ENCODE measurements around the gene PELI3.

PELI3 gene

GRCh38 chr11:66464916-66465315 lies 1.8 kb upstream of the PELI3 start:
- H3K9ac ChIP-seq (ENCODE audit: low read depth, low read length), result no peak overlapping the region
- H2AFZ ChIP-seq (ENCODE audit: low read depth, low read length), result no peak overlapping the region
- TF ChIP-seq CTCF (IDR thresholded peaks at IDR 0.05; ENCODE audit: borderline replicate concordance, extremely low read depth, low read length, poor library complexity, severe bottlenecking), result no peak
- H4K20me1 ChIP-seq (ENCODE audit: insufficient read depth, low read length), result no peaks in the 10 kb centered on the region
- H3K4me3 ChIP-seq (ENCODE audit: low read depth in 1 of 2, low read length in 2 of 2), result no peak overlapping the region
- no peak overlapping the region for H3K4me2 ChIP-seq (ENCODE audit: insufficient read depth, low read length)
- H3K9me3 ChIP-seq (ENCODE audit: insufficient read depth, low read length, severe bottlenecking), result no peaks in the 10 kb centered on the region
- no peaks in the 10 kb centered on the region for H3K27me3 ChIP-seq (ENCODE audit: insufficient read depth, low read length, poor library complexity)
- peaks cover 21% of the 10 kb centered on the region for H3K4me1 ChIP-seq (ENCODE audit: insufficient read depth, low read length)
- ATAC-seq (ENCODE audit: insufficient read depth, low read depth) (no peak), DNase-seq (no peak)
- no peaks in the 10 kb centered on the region for H3K36me3 ChIP-seq (ENCODE audit: insufficient read depth, low read length)
- no peak overlapping the region for H3K27ac ChIP-seq (ENCODE audit: low read length)
- H3K79me2 ChIP-seq (ENCODE audit: insufficient read depth, low read length), result no peaks in the 10 kb centered on the region

- H3K4me3 ChIP-seq (ENCODE audit: low read depth in 1 of 2, low read length in 2 of 2), result peak overlapping the region in 1 of 2 experiments; percentile 91; a peak in 2 of 4 replicates
- no peaks in the 10 kb centered on the region for H3K79me2 ChIP-seq (ENCODE audit: insufficient read depth, low read length)
- no peak overlapping the region for H2AFZ ChIP-seq (ENCODE audit: low read depth, low read length)
- ATAC-seq (ENCODE audit: insufficient read depth, low read depth) (no peak), DNase-seq (no peak)
- no peaks in the 10 kb centered on the region for H3K27me3 ChIP-seq (ENCODE audit: insufficient read depth, low read length, poor library complexity)
- peak overlapping the region; percentile 72; the same call in 1 of the 2 replicates for H3K9ac ChIP-seq (ENCODE audit: low read depth, low read length)
- H3K4me2 ChIP-seq (ENCODE audit: insufficient read depth, low read length), result peak overlapping the region; percentile 100
- no peaks in the 10 kb centered on the region for H4K20me1 ChIP-seq (ENCODE audit: insufficient read depth, low read length)
- no peak overlapping the region for H3K27ac ChIP-seq (ENCODE audit: low read length)
- no peak for TF ChIP-seq CTCF (IDR thresholded peaks at IDR 0.05; ENCODE audit: borderline replicate concordance, extremely low read depth, low read length, poor library complexity, severe bottlenecking)
- no peak for TF ChIP-seq EZH2 (IDR thresholded peaks at IDR 0.05; ENCODE audit: borderline replicate concordance, low read depth, low read length, severe bottlenecking)
- no peaks in the 10 kb centered on the region for H3K9me3 ChIP-seq (ENCODE audit: insufficient read depth, low read length, severe bottlenecking)
- no peaks in the 10 kb centered on the region for H3K36me3 ChIP-seq (ENCODE audit: insufficient read depth, low read length)
- peaks cover 21% of the 10 kb centered on the region for H3K4me1 ChIP-seq (ENCODE audit: insufficient read depth, low read length)
Measured at GRCh38 chr11:66465373-66466224, 1.1 kb upstream of the PELI3 start.

GRCh38 chr11:66467034-66467659 lies 442 bp downstream of the PELI3 start:
- Histone ChIP-seq H3K36me3 (ENCODE audit: insufficient read depth, low read length) (no peaks in the 10 kb centered on the region), H3K27ac (ENCODE audit: low read length) (peak overlapping the region; percentile 39; the same call in 1 of the 2 replicates), H2AFZ (ENCODE audit: low read depth, low read length) (peak overlapping the region; percentile 61), H3K4me2 (ENCODE audit: insufficient read depth, low read length) (peak overlapping the region; percentile 100), H3K9ac (ENCODE audit: low read depth, low read length) (peak overlapping the region; percentile 72), H4K20me1 (ENCODE audit: insufficient read depth, low read length) (no peaks in the 10 kb centered on the region), H3K79me2 (ENCODE audit: insufficient read depth, low read length) (no peaks in the 10 kb centered on the region), H3K9me3 (ENCODE audit: insufficient read depth, low read length, severe bottlenecking) (no peaks in the 10 kb centered on the region), H3K4me3 (ENCODE audit: low read depth in 1 of 2, low read length in 2 of 2) (peak overlapping the region; percentile 78 to 91), H3K4me1 (ENCODE audit: insufficient read depth, low read length) (peaks cover 21% of the 10 kb centered on the region), H3K27me3 (ENCODE audit: insufficient read depth, low read length, poor library complexity) (no peaks in the 10 kb centered on the region)
- ATAC-seq (ENCODE audit: insufficient read depth, low read depth) (peak; percentile 20), DNase-seq (no peak)
- TF ChIP-seq CTCF (IDR thresholded peaks at IDR 0.05; ENCODE audit: borderline replicate concordance, extremely low read depth, low read length, poor library complexity, severe bottlenecking) (peak; percentile 16), EZH2 (IDR thresholded peaks at IDR 0.05; ENCODE audit: borderline replicate concordance, low read depth, low read length, severe bottlenecking) (no peak)

Measured in DND-41 (cell line).